MCF 10A (cell line): ENCODE data around the gene SEC14L2. TPM values are rescaled to one million over a fixed set of nuclear protein-coding genes. Genes with fewer than 3 reads are reported as not detected.

Source experiments
- BruUV-seq: library from RNA; stranded (reverse); fragments of 400-500 nt; replicated peaks from 2 replicates; lab custom pipeline; 2021; lab: Mats Ljungman, UMichigan
- CTCF ChIA-PET: fragments of 300-600 bp; sonication (Branson Sonifier 250); formaldehyde crosslinking; extraction: SDS; loops from one replicate; lab custom pipeline; 2021; ENCODE audit warnings: antibody characterized with exemption, inconsistent platforms; lab: Yijun Ruan, JAX
- POLR2A ChIA-PET: fragments of 300-600, 350-650 bp; sonication (Branson Sonifier 250); formaldehyde crosslinking; extraction: SDS; loops from one replicate; lab custom pipeline; 2020; ENCODE audit warnings: antibody characterized with exemption, inconsistent platforms; lab: Yijun Ruan, JAX
- DNase-seq: peaks from one replicate; pipeline ENCODE4 v3.0.0-alpha.2; 2018; ENCODE audit not compliant: unreplicated experiment
- H3K27ac Mint-ChIP-seq: one replicate; pipeline ENCODE4 v1.8.0; 2022; ENCODE audit warnings: mild to moderate bottlenecking, low read depth, mixed read lengths; ENCODE audit not compliant: unreplicated experiment
- H3K27me3 Mint-ChIP-seq: one replicate; pipeline ENCODE4 v1.8.0; 2022; ENCODE audit warnings: mixed read lengths; ENCODE audit not compliant: insufficient read depth, unreplicated experiment
- H3K36me3 Mint-ChIP-seq: one replicate; pipeline ENCODE4 v1.8.0; 2022; ENCODE audit warnings: mild to moderate bottlenecking, moderate library complexity, mixed read lengths; ENCODE audit not compliant: insufficient read depth, unreplicated experiment
- H3K4me1 Mint-ChIP-seq: one replicate; pipeline ENCODE4 v1.8.0; 2022; ENCODE audit warnings: mixed read lengths; ENCODE audit not compliant: insufficient read depth, unreplicated experiment
- H3K4me3 Mint-ChIP-seq: one replicate; pipeline ENCODE4 v1.8.0; 2022; ENCODE audit warnings: mild to moderate bottlenecking, moderate library complexity, mixed read lengths; ENCODE audit not compliant: unreplicated experiment
- H3K9me3 Mint-ChIP-seq: one replicate; pipeline ENCODE4 v1.8.0; 2022; ENCODE audit warnings: mixed read lengths; ENCODE audit not compliant: unreplicated experiment
- CTCF ChIP-seq: fragments of 200-600 bp; IDR thresholded peaks from one replicate; pipeline ENCODE4 v1.8.0; 2022; ENCODE audit warnings: antibody characterized with exemption, mild to moderate bottlenecking; ENCODE audit not compliant: unreplicated experiment
- intact Hi-C: fragments of 100-400 bp; cut with micrococcal nuclease; formaldehyde crosslinking; loops from 2 replicates; pipeline ENCODE4 v1.14.1; 2022
- total RNA-seq: library from RNA; stranded (reverse); gene quantifications from 2 replicates; pipeline ENCODE4 v1.2.3, GENCODE V29; 2022

Gene SEC14L2
- total RNA-seq, 1 experiment from 2014 or later, result 29.1 TPM

- POLR2A ChIA-PET, result interaction anchor here (1.5 to 1.9 kb wide), 2 partner anchors 9 to 43 kb away, joined by 5 to 6 read pairs; no protein-coding TSS in a partner anchor
- no peak for DNase-seq
- CTCF ChIA-PET, result interaction anchor here (0.6 to 1.8 kb wide), 5 partner anchors 12 to 73 kb away, joined by 3 to 10 read pairs (median 3); no protein-coding TSS in a partner anchor
- no TSS peak for BruUV-seq
- Mint-ChIP-seq H3K36me3 (no peaks in the 10 kb centered on the region), H3K27ac (no peak overlapping the region), H3K4me1 (peaks cover 5% of the 10 kb centered on the region), H3K27me3 (no peaks in the 10 kb centered on the region), H3K9me3 (no peaks in the 10 kb centered on the region), H3K4me3 (no peak overlapping the region)
- no peak for TF ChIP-seq CTCF
- intact Hi-C loops, result no loop called here
Measured at GRCh38 chr22:30433227-30433626, 36.4 kb downstream of the SEC14L2 start.

GRCh38 chr22:30433773-30434172 is 37.0 kb downstream of the SEC14L2 start:
- no peak overlapping the region for H3K4me3 Mint-ChIP-seq
- intact Hi-C loops, result no loop called here
- CTCF ChIA-PET, result interaction anchor here (0.6 to 1.8 kb wide), 5 partner anchors 11 to 120 kb away, joined by 3 to 10 read pairs (median 3); no protein-coding TSS in a partner anchor
- DNase-seq, result no peak
- no peak for TF ChIP-seq CTCF
- POLR2A ChIA-PET, result interaction anchor here (1.5 to 1.9 kb wide), 2 partner anchors 10 to 43 kb away, joined by 5 to 6 read pairs; no protein-coding TSS in a partner anchor
- BruUV-seq, result no TSS peak
- no peak overlapping the region for H3K27ac Mint-ChIP-seq
- H3K4me1 Mint-ChIP-seq, result peaks cover 5% of the 10 kb centered on the region
- no peaks in the 10 kb centered on the region for H3K36me3 Mint-ChIP-seq
- no peaks in the 10 kb centered on the region for H3K27me3 Mint-ChIP-seq
- no peaks in the 10 kb centered on the region for H3K9me3 Mint-ChIP-seq

- Mint-ChIP-seq H3K36me3 (no peaks in the 10 kb centered on the region), H3K4me1 (peaks cover 5% of the 10 kb centered on the region), H3K4me3 (no peak overlapping the region), H3K9me3 (no peaks in the 10 kb centered on the region), H3K27me3 (no peaks in the 10 kb centered on the region), H3K27ac (no peak overlapping the region)
- no peak for DNase-seq
- POLR2A ChIA-PET, result interaction anchor here (1.9 to 2.0 kb wide), 2 partner anchors 8 to 44 kb away, joined by 5 to 6 read pairs; no protein-coding TSS in a partner anchor
- no TSS peak for BruUV-seq
- intact Hi-C loops, result no loop called here
- TF ChIP-seq CTCF, result no peak
- CTCF ChIA-PET, result interaction anchor here (0.7 to 1.8 kb wide), 3 partner anchors 8 to 797 kb away, joined by 3 to 10 read pairs (median 3); no protein-coding TSS in a partner anchor
Measured at GRCh38 chr22:30434843-30435242, 38.0 kb downstream of the SEC14L2 start.

- no peak for DNase-seq
- CTCF ChIA-PET, result interaction anchor here (0.6 to 2.2 kb wide), 4 partner anchors 10 to 166 kb away, joined by 3 to 7 read pairs (median 3); no protein-coding TSS in a partner anchor
Measured at GRCh38 chr22:30435674-30436126, 38.9 kb downstream of the SEC14L2 start.

More at GRCh38 chr22:30435674-30436126, 38.9 kb downstream of the SEC14L2 start:
- Mint-ChIP-seq H3K9me3 (no peaks in the 10 kb centered on the region), H3K36me3 (no peaks in the 10 kb centered on the region), H3K27ac (no peak overlapping the region), H3K27me3 (no peaks in the 10 kb centered on the region), H3K4me3 (no peak overlapping the region), H3K4me1 (peaks cover 5% of the 10 kb centered on the region)
- POLR2A ChIA-PET, result interaction anchor here (2.0 kb wide), 1 partner anchor 9 kb away, joined by 5 read pairs; no protein-coding TSS in a partner anchor
- no peak for TF ChIP-seq CTCF
- intact Hi-C loops, result no loop called here
- no TSS peak for BruUV-seq
